RWPE2 (cell line): Measurements from ENCODE around the gene TMTC1.

Experiments used
- ATAC-seq: fragments of 200-7000 bp; cut with Tn5 transposase; 3 replicates; pipeline ENCODE4 v1.9.1; 2021; ENCODE audit warnings: low read depth
- DNase-seq: peaks from one replicate; pipeline ENCODE4 v3.0.0-alpha.2; 2020; ENCODE audit warnings: low spot score
- H3K27ac ChIP-seq: fragments of 450-650 bp; 2 replicates; pipeline ENCODE4 v1.5.1; 2017; ENCODE audit warnings: mild to moderate bottlenecking; ENCODE audit not compliant: poor library complexity, severe bottlenecking
- H3K27me3 ChIP-seq: fragments of 250-450 bp; sonication (Bioruptor Pico); 2 replicates; pipeline ENCODE4 v1.5.1; 2021; ENCODE audit warnings: mild to moderate bottlenecking, moderate library complexity; ENCODE audit not compliant: insufficient read depth, poor library complexity, severe bottlenecking
- H3K36me3 ChIP-seq: fragments of 250-450 bp; sonication (Bioruptor Pico); 2 replicates; pipeline ENCODE4 v1.5.1; 2020; ENCODE audit warnings: low read depth, mild to moderate bottlenecking, moderate library complexity
- H3K4me1 ChIP-seq: fragments of 250-450 bp; sonication (Bioruptor Pico); 2 replicates; pipeline ENCODE4 v1.5.1; 2021; ENCODE audit warnings: mild to moderate bottlenecking, moderate library complexity; ENCODE audit not compliant: insufficient read depth, poor library complexity, severe bottlenecking
- H3K4me3 ChIP-seq: fragments of 250-450 bp; sonication (Bioruptor Pico); 2 replicates; pipeline ENCODE4 v1.5.1; 2021; ENCODE audit warnings: mild to moderate bottlenecking, moderate library complexity; ENCODE audit not compliant: severe bottlenecking
- H3K9me3 ChIP-seq: fragments of 250-450 bp; sonication (Bioruptor Pico); 2 replicates; pipeline ENCODE4 v1.5.1; 2021; ENCODE audit warnings: mild to moderate bottlenecking, moderate library complexity; ENCODE audit not compliant: severe bottlenecking
- TF ChIP-seq, protein P1 (sequence below): fragments of 450-650 bp; IDR thresholded peaks from one replicate; pipeline ENCODE4 v1.5.1; 2017; ENCODE audit warnings: mild to moderate bottlenecking, moderate library complexity; ENCODE audit not compliant: poor library complexity, severe bottlenecking

Gene TMTC1

DNA sequence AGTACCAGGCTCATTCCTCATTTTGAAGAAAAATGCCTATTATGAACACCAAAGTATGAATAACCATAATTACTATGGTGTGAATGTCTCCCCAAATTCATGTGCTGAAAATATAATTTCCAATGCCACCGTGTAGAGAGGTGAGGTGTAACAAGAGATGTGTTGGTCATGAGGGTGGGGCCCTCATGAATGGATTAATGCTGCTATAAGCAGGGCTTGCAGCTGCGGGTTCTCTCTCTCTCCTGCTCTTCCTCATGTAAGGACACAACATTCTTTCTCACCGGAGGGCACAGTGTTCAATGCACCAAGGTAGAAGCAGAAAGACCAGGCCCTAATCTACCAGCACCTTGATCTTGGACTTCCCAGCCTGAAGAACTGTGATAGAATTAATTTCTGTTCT lies 70.0 kb downstream of the TMTC1 start:
- Histone ChIP-seq H3K27ac (no peak overlapping the region), H3K4me1 (no peaks in the 10 kb centered on the region), H3K27me3 (no peaks in the 10 kb centered on the region), H3K4me3 (no peak overlapping the region), H3K36me3 (no peaks in the 10 kb centered on the region), H3K9me3 (no peaks in the 10 kb centered on the region)
- TF ChIP-seq, protein P1, sequence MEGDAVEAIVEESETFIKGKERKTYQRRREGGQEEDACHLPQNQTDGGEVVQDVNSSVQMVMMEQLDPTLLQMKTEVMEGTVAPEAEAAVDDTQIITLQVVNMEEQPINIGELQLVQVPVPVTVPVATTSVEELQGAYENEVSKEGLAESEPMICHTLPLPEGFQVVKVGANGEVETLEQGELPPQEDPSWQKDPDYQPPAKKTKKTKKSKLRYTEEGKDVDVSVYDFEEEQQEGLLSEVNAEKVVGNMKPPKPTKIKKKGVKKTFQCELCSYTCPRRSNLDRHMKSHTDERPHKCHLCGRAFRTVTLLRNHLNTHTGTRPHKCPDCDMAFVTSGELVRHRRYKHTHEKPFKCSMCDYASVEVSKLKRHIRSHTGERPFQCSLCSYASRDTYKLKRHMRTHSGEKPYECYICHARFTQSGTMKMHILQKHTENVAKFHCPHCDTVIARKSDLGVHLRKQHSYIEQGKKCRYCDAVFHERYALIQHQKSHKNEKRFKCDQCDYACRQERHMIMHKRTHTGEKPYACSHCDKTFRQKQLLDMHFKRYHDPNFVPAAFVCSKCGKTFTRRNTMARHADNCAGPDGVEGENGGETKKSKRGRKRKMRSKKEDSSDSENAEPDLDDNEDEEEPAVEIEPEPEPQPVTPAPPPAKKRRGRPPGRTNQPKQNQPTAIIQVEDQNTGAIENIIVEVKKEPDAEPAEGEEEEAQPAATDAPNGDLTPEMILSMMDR: no peak
- no peak for DNase-seq
- no peak for ATAC-seq

DNA sequence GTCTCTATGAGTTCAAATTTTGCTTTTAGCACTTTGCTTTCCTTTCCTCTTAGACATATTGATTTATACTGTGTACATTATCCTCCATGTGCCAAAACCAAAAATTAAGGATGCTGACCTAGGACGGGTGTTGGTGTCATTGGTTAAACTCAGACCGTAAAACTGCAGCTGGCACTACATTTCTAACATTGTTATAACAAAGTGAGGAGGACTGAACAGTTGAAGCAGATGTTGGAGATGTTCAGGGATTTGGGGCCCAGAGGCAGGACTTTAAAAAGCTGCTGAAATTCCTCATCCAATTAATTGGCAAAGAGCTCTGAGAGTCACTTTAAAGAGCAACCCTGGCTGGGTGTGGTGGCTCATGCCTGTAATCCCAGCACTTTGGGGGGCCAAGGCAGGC lies 72.4 kb downstream of the TMTC1 start:
- H3K27ac ChIP-seq: no peak overlapping the region
- H3K4me1 ChIP-seq: no peaks in the 10 kb centered on the region
- no peaks in the 10 kb centered on the region for H3K27me3 ChIP-seq

DNA sequence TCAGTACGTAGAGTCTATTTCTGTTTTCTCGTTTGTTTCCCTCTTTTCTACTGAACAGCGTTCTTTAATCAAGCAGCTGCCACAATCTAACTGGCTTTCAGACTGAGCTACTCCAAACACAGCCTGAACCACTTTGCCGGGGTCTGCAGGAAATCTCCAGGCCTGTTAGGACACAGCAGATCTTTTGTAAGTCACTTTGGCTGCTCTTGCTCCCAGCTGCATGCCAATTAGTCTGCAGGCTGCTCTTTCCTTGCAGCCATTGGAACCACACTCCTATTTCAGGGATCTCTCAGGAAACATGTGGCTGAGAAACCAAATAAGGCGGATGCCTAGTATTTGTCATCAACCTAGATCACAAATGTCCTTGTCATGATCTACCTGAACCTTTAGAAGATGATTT lies 73.6 kb downstream of the TMTC1 start:
- ATAC-seq: no peak
- H3K9me3 ChIP-seq: no peaks in the 10 kb centered on the region
- no peaks in the 10 kb centered on the region for H3K36me3 ChIP-seq
- no peak overlapping the region for H3K4me3 ChIP-seq
- no peak for DNase-seq
- no peaks in the 10 kb centered on the region for H3K27me3 ChIP-seq
- no peaks in the 10 kb centered on the region for H3K4me1 ChIP-seq
- H3K27ac ChIP-seq: no peak overlapping the region
- TF ChIP-seq, protein P1: no peak

More for the DNA sequence above, 72.4 kb downstream of the TMTC1 start:
- no peak for ATAC-seq
- no peak for DNase-seq
- TF ChIP-seq, protein P1: no peak
- no peak overlapping the region for H3K4me3 ChIP-seq
- no peaks in the 10 kb centered on the region for H3K9me3 ChIP-seq
- H3K36me3 ChIP-seq: no peaks in the 10 kb centered on the region

DNA sequence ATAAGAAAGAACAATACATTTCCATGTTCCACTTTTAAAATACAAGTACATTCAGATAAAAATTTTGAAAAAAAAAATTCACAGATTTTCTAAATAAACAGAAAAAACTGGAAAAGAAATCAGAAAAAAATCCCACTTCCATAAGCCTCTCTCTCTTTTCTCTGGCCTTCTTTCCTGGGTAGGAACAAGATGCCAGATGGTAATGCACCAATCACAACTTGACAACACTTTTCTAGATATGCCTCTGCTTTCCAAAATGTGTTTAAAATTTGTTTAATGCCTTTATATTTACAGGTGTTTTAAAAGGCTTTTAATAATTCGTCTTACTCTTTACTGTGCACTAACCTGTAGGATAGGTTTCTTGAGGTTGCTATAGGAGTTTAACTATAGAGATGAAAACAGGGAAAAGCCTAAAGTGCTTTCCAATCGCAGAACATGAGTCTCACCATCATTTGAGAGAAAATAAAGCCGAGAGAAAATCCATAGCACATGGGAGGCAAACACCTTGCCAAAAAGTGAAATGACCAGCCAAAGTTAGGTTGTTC lies 74.2 kb downstream of the TMTC1 start:
- Histone ChIP-seq H3K4me1 (no peaks in the 10 kb centered on the region), H3K36me3 (no peaks in the 10 kb centered on the region), H3K4me3 (no peak overlapping the region), H3K9me3 (no peaks in the 10 kb centered on the region), H3K27me3 (no peaks in the 10 kb centered on the region), H3K27ac (no peak overlapping the region)
- TF ChIP-seq, protein P1: no peak
- DNase-seq (no peak), ATAC-seq (no peak)

DNA sequence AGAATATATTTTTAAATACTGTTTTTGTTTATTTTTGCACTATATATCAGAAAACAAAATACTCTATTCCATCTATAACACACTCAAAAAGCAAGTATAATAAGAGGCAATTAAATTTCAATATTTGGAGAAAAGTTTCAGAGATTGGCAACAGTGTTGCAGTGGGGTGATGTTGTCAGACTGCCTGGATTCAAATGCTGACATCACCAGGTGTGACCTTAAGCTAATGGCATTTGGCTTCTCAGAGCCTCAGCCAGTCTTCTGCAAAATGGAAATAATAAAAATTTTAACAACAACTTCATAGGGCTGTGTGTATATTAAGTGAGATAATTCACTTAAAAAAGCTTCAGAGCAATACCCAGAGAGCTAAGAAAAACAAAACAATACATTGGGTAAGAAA lies 74.7 kb downstream of the TMTC1 start:
- DNase-seq: no peak
- H3K4me1 ChIP-seq: no peaks in the 10 kb centered on the region
- H3K27ac ChIP-seq: no peak overlapping the region
- H3K36me3 ChIP-seq: no peaks in the 10 kb centered on the region
- no peaks in the 10 kb centered on the region for H3K27me3 ChIP-seq
- no peak for ATAC-seq
- no peaks in the 10 kb centered on the region for H3K9me3 ChIP-seq
- TF ChIP-seq, protein P1: no peak
- H3K4me3 ChIP-seq: no peak overlapping the region
